DLD1 (cell line): Measurements from ENCODE around the gene MYL12A.

ENCODE experiments used
- in situ Hi-C: cut with HindIII; loops from 2 replicates; pipeline ENCODE4 v1.10.0; 2017; ENCODE audit warnings: low sequenced_read_pairs

The MYL12A gene

GRCh38 chr18:3279201-3280185 is 31.9 kb downstream of the MYL12A start:
- in situ Hi-C loops = loop anchor here (25.0 kb wide), 1 partner anchor 183 kb away; the partner anchor contains the start of gene TGIF1

GRCh38 chr18:3281456-3282400 is 34.1 kb downstream of the MYL12A start:
- in situ Hi-C loops = loop anchor here (25.0 kb wide), 1 partner anchor 181 kb away; the partner anchor contains the start of gene TGIF1

- in situ Hi-C loops = loop anchor here (25.0 kb wide), 1 partner anchor 179 kb away; the partner anchor contains the start of gene TGIF1
Measured at GRCh38 chr18:3283253-3283863, 35.8 kb downstream of the MYL12A start.

GRCh38 chr18:3283908-3284307 is 36.3 kb downstream of the MYL12A start:
- in situ Hi-C loops = loop anchor here (25.0 kb wide), 1 partner anchor 178 kb away; the partner anchor contains the start of gene TGIF1

GRCh38 chr18:3284501-3284900 is 36.9 kb downstream of the MYL12A start:
- in situ Hi-C loops = loop anchor here (25.0 kb wide), 1 partner anchor 178 kb away; the partner anchor contains the start of gene TGIF1

- in situ Hi-C loops = loop anchor here (25.0 kb wide), 1 partner anchor 176 kb away; the partner anchor contains the start of gene TGIF1
Measured at GRCh38 chr18:3286159-3286558, 38.6 kb downstream of the MYL12A start.

GRCh38 chr18:3293196-3293951 is 45.8 kb downstream of the MYL12A start:
- in situ Hi-C loops = loop anchor here (25.0 kb wide), 1 partner anchor 169 kb away; the partner anchor contains the start of gene TGIF1

GRCh38 chr18:3294435-3295080 is 47.0 kb downstream of the MYL12A start:
- in situ Hi-C loops = loop anchor here (25.0 kb wide), 1 partner anchor 168 kb away; the partner anchor contains the start of gene TGIF1

- in situ Hi-C loops = loop anchor here (25.0 kb wide), 1 partner anchor 165 kb away; the partner anchor contains the start of gene TGIF1
Measured at GRCh38 chr18:3297025-3297984, 49.7 kb downstream of the MYL12A start.

GRCh38 chr18:3304832-3305231 is 57.2 kb downstream of the MYL12A start:
- in situ Hi-C loops = no loop called here

- in situ Hi-C loops = no loop called here
Measured at GRCh38 chr18:3305354-3305762, 57.8 kb downstream of the MYL12A start.
